NCI-H1417 (cell line): ENCODE measurements around the gene KSR1.
"Not testable (repeated sequence)": the region's sequence is repeated elsewhere in the genome, so short reads cannot be mapped to it uniquely, and the experiment has no call there.

ENCODE experiments used
- DNase-seq, 3 experiments: peaks; one replicate each; lab custom pipeline; 2025; lab: John Stamatoyannopoulos, UW

Gene KSR1

GRCh38 chr17:27494192-27495091, 38.2 kb downstream of the KSR1 start:
- peak; percentile 10 to 71 (median 54) for DNase-seq

- no peak for DNase-seq
These were observed 39.2 kb downstream of the KSR1 start for GRCh38 chr17:27495460-27495859.

GRCh38 chr17:27496005-27496404, 39.8 kb downstream of the KSR1 start:
- DNase-seq, result peak in 1 of 3 experiments; percentile 28

GRCh38 chr17:27496437-27496943, 40.2 kb downstream of the KSR1 start:
- peak in 1 of 3 experiments; percentile 28 for DNase-seq

DNA sequence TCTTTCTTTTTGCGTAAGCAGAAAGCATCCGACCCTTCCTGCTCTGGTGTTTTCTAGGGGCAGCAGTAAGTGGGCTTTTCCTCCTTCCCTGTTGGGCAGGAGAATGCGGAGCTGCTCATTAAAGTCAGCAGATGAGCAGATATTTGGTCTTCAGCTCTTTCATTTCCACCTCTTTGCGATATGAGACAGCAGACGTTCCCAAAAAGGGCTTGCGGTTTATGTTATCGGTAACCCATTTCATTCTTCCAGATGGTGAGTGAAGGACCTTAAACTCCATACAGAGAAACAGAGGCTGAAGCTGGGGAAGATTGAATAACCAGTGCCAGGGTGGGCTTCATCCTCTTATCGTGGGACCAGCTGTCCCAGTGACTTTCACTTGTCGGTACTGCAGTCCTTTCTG, 40.7 kb downstream of the KSR1 start:
- DNase-seq, result no peak

DNA sequence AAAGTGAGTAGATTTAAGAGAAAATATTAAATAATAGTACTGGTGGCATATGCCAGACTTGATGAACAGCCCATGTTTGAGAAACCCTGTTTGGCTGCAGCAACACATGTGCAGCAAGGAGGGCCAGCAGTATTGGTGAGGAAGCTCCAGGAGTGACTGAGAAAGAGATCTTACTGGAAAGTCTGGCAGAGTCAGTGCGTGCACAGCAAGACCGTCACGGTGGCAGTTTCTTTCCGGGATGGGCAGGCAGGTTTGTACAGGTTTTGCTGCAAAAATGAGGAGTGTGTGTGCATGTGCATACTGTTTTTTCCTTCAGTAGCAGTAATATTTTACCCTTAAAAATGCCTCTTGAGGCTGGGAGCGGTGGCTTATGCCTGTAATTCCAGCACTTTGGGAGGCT, 41.4 kb downstream of the KSR1 start:
- DNase-seq, result no peak

- no peak for DNase-seq
These were observed 42.5 kb downstream of the KSR1 start for GRCh38 chr17:27498615-27499309.

DNA sequence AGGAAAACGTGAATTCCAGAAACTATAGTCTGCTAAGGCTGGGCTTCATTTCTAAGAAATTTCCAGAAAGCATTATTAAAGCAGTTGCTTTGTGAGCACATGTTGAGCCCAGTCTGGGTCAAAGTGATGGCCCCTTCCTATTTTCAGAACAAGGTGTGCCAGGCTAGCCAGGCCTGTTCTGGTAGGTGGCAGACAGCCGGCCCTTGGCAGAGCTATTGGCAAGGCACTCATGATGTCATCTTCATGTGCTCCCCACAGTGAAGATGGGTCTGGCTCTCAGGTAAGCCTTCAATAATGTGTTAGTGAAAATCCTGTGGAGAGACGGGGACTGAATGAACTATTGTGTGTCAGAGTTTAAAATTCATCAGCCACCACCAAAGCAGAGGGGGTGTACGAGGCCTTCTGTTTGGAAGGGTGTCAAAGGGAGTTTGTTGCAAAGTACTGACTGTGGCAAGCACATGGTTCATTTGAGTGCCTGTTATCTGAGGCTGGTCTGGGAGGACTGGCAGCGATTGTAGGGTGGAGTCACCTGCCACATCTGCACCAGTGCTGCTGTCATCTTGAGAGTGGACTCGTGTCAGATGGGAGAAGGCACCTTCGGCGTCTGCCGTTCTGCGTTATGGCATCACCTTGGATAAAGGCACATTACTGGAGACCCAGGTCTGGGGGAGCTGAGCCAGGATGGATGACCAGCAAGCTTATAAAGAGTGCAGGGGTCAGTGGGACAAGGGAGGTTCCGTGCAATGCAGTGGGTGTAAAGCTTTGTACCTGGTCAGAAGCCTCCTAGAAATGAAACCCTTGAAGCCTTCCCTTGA, 43.4 kb downstream of the KSR1 start:
- no peak for DNase-seq

DNA sequence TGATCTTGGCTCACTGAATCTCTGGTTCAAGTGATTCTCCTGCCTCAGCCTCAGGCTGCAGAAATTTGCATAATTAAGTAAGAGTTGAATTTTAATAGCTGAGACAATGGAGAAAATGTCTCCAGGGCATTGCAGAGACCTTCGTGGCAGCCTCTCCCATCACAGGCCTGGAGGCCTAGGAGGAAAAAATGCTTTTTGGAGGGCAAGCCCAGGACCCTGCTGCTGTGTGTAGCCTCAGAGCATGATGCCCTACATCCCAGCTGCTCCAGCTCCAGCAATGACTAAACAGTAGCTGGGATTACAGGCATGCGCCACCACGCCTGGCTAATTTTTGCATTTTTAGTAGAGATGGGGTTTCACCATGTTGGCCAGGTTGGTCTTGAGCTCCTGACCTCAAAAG, 45.1 kb downstream of the KSR1 start:
- not testable (repeated sequence) for DNase-seq

DNA sequence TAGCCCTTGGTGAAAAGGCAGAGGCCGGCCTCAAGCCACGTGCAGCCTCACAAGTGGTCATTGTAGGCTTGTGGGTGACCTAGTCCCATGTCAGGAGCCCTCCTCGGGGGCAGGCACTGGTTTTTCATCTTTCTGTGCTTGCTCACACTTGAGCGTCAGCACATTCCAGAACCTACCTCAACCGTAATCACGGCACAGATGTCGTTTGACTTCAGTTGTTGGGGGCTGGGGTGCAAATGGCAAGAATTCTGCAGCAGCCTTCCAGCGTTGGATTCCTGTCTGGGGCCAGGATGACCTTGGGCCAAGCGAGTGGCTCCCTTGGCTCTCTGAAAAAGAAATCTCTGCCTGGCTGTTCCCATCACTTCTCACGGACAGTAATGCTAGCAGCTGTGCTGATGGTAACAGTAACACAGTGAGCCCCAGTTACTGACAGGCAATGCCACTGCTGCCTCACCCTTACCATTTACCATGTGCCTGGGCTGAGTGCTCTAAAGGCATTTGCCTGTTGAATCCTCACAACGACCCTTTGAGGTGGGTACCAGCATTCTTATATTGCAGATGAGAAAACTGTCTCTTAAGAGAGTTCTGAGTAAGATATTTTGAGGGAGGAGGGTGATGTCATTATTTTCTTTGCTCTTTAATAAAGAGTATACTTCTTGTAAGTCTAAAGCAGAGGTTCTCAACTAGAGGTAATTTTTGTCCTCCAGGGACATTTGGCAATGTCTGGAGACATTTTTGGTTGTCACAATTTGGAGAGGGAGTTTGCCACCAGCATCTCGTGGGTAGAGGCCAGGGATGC, 46.5 kb downstream of the KSR1 start:
- no peak for DNase-seq

- DNase-seq, result no peak
These were observed 47.4 kb downstream of the KSR1 start for GRCh38 chr17:27503611-27504010.

GRCh38 chr17:27504188-27504995, 48.1 kb downstream of the KSR1 start:
- DNase-seq, result peak in 2 of 3 experiments; percentile 32 to 37

DNA sequence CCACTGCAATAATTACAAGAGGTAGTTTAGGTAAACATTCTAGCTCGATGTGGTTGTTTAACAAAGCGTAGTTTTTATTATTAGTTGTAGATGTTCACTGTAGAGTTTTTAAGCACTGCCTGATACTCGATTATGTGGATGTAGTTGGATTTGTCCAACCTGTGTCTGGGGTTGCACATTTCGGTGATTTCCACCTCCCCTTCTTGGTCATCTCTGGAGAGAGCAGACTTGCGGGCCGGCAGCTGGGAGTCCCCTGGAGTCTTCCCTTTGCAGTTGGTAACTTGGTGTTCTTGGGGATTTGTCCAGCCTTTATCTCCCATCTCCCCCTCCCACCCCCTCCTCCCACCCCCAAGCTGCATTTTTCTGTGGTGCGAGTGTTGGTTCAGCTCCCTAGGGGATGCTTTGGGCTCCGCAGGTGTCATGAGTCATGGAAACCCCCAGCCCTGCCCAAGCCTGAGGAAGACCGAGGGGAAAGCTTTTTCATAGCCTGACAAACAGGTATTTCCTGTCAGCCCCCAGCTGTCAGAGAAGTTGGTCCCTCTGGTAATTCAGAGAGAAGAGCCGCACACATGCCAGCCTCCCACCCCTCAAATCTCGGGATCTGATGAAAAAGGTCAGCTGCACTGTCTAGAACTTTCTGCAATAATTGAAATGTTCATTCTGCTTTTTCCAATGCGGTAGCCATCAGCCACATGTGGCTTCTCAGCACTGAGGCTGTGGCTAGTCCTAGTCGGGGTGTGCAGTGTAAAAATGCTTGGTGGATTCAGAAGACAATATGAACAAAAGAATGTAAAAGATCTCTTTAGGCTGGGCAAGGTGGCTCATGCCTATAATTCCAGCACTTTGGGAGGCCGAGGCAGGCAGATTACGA, 50.3 kb downstream of the KSR1 start:
- DNase-seq, result peak in 2 of 3 experiments; percentile 45 to 73

DNA sequence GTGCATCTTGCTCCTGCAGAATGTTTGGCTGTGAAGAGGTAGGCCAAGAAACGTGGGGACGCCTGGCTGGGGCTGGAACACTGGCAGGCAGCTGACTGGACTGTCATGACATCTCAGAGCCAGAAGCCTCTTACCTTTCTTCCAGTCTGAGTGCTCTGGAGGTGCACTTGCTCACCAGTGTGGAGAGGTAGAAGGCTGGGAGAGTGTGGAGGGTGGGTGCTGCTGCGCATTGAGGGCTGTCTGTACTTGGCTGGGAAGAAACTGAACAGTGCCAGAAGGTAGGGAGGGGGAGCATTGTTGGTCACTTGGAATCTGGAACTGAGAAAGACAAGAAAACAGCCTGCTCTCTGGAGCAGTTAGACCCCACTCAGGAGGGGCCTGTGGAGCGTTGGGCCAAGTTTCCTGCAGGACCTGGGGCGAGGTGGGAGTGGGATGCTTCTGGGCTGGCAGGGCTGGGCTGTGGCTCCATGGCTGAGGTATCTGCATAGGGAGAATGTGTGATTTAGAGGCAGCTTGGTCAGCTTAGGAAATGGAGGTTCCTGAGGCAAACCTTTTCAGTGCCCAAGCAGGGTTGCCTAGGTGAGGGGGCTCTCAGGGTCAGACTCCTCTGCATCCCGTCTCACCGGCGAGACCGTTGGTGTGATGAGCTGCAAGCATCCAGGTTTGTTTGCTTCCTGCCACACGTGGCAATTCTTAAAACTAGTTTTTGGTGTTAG, 55.1 kb downstream of the KSR1 start:
- DNase-seq, result no peak

GRCh38 chr17:27512031-27512430, 55.8 kb downstream of the KSR1 start:
- no peak for DNase-seq

- no peak for DNase-seq
These were observed 56.5 kb downstream of the KSR1 start for GRCh38 chr17:27512511-27513346.

DNA sequence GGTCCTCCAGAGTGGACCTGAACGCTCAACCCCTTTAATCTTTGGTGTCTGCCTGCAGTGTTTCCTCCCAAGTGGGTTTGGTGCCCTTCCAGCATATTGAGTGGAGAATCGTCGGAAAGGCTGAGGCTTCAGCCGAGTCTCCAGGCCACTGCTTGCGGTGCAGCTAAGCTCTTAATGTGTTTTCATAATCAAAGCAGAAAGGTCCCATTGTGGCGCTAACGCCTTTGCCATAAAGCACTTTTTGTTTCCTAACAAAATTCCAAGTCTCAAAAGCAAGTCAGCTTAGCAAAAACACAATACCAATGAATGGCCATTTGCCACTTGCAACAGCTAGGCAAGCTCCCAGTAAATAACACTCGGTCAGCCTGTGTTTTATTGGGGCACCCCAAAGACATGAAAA, 57.6 kb downstream of the KSR1 start:
- no peak for DNase-seq
